ENCODE measurements around the gene PRODH2.

DNA sequence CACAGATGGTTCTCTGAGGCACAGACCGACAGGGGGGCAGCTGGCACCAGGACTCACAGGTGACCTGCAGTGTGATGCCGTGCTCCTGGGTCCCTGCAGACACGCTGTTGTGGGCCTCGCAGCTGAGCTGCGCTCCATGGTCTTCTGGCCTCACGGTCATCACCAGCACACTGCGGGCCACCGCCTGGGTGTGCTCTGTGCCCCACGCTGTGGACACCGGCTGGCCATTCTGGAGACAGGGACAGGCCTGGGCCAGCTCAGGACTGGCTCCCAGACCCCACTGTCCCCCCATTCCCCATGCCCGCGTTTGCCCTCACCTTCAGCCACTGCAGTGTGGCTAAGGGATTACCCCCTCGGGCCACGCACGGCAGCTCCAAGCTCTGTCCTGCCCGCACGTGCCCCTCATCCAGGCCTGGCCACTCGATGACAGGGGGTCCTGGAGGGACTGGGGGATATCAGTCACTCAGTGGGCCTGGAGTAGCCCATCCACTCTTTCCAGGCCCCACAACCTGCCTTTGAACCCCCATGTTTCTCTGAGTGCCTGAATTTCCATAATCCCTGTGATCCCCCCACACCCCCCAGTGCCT lies 36.4 kb upstream of the PRODH2 start:
- no peak for TF ChIP-seq RCOR1 (conservative IDR thresholded peaks at IDR 0.05; ENCODE audit: low read depth, low read length)
- TF ChIP-seq, protein P1, sequence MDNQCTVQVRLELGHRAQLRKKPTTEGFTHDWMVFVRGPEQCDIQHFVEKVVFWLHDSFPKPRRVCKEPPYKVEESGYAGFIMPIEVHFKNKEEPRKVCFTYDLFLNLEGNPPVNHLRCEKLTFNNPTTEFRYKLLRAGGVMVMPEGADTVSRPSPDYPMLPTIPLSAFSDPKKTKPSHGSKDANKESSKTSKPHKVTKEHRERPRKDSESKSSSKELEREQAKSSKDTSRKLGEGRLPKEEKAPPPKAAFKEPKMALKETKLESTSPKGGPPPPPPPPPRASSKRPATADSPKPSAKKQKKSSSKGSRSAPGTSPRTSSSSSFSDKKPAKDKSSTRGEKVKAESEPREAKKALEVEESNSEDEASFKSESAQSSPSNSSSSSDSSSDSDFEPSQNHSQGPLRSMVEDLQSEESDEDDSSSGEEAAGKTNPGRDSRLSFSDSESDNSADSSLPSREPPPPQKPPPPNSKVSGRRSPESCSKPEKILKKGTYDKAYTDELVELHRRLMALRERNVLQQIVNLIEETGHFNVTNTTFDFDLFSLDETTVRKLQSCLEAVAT (IDR thresholded peaks at IDR 0.05) = no peak
